GM21737 (cell line): ENCODE results near the gene CAMKK1.
"Not testable (repeated sequence)": the region's sequence is repeated elsewhere in the genome, so short reads cannot be mapped to it uniquely, and the experiment has no call there.

ENCODE experiments used
- ATAC-seq: cut with Tn5 transposase; IDR thresholded peaks from one replicate; pipeline ENCODE4 v1.9.1; 2021; ENCODE audit warnings: mild to moderate bottlenecking, moderate library complexity; ENCODE audit not compliant: unreplicated experiment

Gene CAMKK1

DNA sequence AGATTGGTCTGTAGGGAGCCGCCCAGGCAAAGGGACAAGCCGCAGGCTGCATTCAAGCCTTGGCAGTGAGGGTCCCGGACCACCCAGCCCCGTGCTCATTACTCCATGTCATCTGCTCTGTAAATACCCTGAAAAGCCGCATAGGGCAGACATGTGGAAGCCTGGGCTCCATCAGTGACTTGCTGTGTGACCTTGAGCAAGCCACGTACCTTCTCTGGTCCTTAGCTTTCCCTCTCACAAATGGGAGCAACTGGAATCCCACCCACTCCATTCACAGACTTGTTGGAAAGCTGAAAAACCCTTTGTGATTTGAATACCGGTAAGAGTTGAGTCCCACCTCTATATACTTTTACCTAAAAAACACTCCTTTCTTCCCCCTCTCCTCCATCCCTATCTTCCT is 11.9 kb downstream of the CAMKK1 start:
- no peak for ATAC-seq

DNA sequence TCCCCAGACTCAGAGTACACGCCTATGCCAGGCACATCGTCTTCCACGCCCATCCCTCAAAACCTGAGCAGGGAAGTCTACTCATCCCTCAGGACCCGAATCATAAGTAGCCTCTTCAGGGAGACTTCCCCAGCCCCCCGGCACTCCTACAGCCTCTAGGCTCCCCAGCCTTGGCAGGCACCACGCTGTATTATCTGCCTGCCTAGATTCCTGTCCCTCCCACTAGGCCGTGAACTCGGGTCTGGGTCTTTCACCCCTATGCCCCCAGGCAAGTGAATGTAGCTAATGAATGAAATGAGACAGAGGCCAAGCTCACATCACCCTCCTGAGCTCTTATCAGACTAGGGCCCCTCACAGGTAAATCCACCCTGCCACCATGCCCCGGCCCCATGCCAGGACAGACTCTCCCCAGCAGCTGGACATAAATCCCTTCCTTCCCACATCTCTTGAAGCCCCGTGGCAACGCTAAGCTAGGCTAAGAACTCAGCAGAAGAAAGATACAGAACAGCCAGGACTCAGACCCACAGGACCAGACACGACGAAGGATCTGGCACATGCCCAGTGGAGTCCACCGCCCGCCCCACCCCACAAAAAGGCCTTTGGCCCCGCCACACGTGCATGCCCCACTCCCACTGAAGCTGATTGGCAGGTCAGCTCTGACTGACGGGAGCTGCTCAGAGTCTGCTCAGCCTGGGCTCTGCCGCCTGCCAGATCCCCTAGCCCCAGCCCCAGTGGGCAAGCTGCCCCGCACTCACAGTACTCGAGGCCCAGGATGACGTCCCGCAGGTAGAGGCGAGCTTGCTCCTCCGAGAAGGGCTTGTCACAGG is 13.0 kb downstream of the CAMKK1 start:
- ATAC-seq = no peak

DNA sequence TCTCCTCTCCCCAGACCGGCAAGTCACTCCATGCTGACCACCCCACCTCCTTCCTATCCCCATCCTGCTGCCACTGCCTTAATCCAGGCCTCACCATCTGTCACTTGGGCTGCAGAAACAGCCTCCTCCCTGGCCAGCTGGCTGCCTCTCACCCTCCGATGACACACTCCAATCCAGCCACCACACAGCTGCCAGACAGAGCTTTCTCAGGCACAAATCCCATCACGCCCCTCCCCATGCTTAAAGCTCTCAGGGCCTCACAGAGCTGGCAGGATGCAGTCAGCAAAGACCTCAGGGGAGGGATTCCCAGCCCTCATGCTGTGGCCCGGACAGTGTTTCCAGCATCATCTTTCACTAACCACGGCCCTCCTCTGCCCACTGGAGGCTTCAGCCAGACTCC is 13.7 kb downstream of the CAMKK1 start:
- ATAC-seq = no peak

DNA sequence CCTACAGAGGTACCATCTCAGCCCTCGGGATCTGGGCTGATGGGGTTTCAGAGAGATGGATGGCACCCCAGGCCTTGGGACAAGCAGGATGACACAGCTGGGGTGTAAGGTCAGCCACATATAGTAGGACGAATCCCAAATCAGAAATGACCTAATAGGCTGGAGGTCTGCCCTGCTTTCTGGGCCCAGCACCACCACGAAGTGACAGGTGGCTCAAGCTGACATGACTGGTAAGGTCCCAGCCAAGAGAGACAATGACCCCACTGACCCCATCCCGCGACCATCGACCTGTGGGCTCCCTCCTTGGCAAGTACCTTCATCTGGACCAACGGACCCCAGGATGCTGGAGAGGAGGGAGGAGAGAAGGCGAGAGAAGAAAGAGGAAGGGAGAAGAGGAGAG is 15.6 kb downstream of the CAMKK1 start:
- ATAC-seq = no peak

DNA sequence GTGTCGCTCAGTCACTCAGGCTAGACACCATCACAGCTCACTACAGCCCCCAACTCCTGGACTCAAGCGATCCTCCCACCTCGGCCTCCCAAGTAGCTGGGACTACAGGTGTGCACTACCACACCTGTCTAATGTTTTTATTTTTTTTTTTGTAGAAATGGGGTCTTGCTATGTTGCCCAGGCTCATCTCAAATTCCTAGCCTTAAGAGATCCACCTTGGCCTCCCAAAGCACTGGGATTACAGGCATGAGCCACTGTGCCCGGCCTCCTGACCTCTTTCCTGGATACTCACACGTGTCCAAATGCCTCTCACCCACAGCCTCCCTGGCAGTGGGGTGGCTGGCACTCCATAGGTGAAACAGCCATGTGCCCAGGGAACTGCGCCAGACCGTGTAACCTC is 17.5 kb downstream of the CAMKK1 start:
- ATAC-seq = no peak

DNA sequence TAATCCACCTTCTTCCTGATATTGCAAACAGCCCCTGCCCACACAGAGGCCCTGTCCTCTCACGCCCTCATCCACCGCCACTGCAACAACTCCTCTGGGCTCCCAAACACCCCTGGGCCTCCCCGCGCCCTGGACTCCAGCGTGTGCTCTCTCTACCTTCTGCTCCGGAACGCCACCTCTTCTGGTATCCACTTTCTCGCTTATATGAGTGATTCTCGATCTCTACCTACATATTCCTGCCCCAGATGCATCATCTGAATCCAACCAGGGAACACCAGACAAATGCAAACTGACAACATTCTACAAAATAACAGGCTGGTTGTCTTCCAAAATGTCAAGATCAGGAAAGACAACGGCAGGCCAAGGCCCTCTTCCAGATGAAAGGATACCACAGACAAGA is 19.0 kb downstream of the CAMKK1 start:
- no peak for ATAC-seq

DNA sequence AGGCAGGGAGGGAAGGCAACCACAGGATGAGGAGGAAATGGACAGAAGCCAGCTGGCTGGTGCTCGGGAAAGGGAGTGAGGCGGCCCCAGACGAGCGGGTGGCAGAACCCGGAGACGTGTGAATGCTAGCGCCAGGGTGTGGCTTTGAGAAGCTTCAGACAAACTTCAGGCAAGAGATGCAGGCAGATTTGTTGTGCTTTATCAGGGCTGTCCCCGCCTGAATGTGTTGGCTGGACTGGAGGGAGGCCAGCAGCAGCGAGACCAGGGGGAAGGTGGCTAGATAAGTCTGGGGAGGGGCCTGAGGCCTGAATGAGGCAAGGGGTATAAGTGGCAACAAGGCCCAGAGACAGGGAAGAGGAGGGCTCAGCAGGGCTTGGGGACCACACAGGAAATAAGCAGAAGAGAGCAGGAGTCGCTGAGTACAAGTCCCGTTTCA is 22.0 kb downstream of the CAMKK1 start:
- ATAC-seq = no peak

DNA sequence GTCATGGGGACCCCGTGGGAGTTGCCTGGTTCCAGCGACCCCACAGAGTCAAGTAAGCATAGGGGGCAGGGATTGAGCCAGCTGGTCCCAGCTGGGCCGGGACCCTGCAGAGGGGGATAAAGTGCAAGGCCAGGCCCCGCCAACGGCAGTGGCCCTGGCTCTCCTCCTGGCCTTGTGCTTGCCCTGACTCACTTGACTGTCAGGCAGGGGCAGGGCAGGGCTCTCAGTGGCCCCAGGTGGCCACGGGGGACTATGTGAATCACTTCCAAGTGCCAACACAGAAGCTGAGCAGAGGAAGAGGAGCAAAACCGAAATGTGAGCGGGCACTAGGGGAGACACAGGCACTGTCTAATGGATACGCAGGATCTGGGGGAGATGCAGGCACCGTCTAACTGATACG is 25.2 kb downstream of the CAMKK1 start:
- ATAC-seq = no peak

DNA sequence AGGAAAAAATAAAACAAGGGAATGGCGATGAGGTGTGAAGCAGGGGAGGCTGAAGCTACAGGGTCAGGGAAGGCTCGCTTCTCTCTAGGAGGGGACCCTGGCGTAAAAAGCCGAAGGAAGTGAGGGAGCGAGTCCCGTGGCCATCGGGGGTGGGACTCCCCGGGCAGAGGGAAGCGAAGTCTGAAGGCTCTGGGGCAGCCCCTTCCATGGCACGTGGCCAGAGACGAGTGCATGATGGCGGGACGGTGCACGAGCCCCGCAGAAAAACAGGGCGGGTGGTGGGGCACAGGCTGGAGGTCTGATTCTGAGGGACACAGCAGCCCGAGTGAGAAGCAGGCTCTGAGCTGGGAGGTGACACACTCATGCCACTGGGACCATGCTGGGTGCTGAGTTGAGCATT is 25.7 kb downstream of the CAMKK1 start:
- ATAC-seq = no peak

DNA sequence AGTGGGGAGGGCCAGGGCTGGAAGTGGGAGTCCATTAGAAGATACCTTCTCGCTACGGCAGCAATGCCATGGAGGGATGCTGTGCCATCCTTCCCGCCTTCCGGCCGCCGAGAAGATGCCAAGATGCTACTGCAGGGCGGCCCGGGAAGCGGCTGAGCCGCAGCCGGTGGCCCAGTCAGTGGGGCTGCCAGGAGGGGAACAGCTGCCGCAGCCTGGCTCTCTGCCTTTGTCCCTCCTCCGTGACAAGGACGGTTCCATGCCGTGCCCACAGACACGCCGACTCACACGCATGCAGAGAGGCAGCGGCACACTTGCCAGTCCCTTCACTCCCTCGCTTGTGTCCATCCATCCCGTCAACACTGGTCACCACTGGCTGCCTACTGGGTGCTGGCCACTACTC is 26.6 kb downstream of the CAMKK1 start:
- ATAC-seq = no peak

DNA sequence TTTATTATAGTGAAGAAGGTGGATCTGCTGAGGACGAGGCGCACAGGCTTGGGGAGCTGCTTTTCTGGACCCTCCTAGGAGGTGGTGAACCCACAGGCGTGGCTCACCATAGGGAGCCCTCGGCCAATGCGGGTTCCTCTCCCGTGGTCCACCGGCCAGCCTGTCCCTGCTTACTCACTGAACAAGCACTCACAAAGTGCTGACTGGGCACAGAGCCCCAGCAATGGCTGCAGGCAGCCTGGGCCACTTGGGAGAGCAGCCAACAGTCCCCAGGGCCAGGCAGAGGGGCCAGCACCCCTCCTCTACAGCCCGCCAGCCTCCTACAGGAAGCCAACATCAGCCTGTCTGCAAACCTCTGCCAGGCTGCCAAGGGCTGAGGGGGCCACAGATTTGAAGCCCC is 27.7 kb downstream of the CAMKK1 start:
- ATAC-seq = no peak

DNA sequence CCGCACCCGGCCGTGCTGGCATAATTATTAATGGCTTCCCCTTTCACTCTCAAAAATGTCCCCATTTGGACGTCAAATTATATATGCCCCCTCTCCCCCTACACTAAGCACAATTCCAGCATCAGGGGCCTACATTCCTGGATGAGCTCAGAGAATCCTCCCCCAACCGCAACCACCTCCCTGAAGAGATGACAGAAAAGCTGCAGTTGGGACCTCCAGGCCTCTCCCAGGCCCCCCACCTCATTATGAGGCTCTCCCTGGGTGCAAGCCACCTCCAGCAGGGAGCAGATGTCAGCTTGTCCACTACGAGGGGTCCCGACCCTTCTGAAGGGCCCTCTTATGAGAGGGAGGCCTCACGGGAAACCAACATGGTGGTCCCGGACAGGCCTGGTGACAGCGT is 28.3 kb downstream of the CAMKK1 start:
- no peak for ATAC-seq

DNA sequence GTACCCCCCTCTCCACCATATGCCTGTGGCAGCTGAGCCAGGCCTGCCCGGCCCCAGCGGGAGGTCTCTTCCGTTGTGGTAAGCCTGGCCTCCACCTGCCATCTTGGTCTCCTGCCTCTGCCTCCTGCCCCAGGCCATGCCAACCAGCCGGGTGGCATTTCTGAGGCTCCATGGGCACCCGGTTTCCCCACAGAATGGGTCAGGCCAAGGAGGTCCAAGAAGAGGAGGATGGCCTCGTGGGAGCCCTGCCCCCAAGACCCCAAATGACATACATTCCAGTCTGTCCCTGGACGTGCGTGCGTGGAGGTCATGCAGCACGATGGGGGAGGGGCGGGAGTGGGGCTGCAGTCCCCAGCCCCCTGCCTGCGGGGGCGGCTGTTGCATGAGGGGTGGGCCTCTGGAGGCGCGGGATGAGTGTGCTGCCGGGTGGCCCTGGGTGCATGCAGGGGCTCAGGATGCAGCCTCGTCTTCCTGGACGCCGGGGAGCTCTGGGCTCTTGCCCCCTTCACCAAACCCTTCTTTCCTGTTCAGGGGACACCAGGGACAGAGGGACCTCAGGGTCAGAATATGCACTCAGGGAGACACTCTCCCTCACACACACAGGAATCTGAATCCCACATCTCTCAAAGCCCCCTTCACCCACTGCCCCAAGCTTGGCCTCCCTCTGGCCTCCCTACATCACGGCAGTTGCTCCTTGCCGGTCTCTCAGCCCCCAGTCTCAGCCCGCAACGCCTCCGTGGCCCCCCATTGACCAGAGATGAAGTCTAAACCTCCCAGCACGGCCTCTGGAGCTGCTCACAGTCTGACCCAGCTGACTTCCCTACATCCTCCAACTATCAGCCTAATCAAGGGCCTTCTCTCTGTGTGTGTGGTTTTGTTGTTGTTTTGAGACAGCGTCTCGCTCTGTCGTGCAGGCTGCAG is 30.8 kb downstream of the CAMKK1 start:
- ATAC-seq = no peak

DNA sequence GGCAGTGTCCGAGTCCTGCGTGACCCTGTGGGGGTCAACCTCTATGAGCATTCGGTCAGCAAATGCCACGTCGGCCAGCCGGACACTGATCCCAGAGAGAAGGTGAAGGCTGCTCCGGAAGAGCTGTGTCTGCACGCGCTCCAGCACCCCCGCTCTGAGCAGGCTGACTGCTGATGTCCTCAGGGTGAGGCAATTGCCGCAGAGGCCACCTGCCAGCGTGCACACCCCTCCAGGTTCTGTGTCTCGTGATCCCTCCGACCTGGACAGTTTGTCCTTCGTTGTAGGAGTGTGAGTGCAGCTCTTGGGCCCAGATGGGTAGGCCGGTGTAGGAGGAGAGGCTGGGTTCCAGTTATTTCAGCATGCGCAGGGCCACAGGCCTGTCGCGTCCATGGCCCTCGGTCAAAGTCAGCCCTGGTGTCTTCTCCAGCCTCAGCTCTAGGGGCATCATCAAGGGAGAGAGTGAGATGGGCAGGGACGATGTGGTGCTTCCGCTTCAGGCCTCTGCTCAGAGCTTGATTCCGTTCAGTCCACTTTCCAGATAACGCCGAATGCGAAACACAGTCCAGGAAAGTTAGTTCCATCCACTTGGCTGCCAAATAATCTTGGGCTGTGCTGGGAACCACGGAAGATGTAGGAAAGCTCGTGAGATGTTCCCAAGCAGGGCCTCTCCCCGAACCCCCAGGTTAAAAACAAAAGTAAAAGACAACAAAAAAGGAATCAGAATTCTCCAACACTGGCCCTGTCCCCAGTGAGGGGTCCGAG is 31.7 kb downstream of the CAMKK1 start:
- no peak for ATAC-seq

DNA sequence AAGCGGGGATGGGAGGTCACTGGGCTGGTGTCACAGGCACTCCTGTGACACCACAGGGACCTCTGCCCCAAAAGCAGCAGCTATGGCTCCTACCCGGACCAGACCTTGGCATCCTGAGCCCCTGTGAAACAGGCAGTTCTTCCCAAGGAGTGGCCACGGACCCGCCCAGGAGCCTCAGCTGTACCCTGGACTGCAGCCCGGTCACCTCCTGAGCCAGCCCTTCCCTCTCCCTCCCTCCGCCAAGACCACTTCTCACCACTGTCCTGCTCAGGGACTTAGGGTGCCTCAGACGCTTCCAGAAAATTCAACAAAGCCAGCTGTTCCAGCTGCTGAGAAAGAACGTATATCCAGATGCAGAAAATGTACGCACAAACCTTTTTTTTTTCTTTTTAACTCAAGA is 32.9 kb downstream of the CAMKK1 start:
- ATAC-seq = no peak

DNA sequence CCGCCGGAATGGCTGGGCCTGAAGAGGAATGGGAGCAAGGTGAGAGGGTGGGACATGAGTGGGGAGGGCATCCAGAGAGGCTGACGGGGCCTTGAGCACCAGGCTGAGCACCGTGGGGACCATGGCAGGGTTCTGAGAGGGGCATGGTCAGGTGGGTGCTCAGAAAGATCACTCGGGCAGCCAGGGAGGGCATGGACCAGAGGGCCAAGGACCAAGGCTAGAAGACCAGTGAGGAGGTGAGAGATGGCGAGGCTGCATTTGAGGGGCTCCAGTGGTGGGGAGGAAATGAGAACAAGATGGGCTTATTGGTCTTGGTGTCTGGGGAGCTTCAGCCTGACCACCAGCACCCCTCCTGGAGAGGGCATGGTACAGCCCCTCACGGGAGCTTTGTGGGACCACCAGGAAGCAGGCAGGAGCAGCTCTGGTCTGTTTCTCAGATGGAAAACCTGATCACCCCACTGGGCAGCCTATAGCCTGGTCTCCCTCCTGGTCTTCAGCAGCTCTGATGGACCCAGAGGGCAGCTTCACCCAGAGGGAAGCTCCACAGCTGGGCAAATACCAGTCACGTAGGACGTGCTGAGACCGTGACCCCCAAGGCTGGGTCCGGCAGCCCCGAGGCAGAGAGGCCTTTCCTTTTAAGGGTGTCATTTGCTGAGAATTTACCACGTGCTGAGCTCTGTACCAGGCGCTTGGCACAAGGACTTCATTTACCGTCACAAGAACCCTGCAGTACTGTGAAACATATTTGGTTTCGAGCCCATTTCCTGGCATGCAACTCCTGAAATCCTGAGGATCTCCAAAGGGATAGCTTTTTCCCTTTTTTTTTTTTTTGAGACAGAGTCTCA is 35.4 kb downstream of the CAMKK1 start:
- no peak for ATAC-seq

DNA sequence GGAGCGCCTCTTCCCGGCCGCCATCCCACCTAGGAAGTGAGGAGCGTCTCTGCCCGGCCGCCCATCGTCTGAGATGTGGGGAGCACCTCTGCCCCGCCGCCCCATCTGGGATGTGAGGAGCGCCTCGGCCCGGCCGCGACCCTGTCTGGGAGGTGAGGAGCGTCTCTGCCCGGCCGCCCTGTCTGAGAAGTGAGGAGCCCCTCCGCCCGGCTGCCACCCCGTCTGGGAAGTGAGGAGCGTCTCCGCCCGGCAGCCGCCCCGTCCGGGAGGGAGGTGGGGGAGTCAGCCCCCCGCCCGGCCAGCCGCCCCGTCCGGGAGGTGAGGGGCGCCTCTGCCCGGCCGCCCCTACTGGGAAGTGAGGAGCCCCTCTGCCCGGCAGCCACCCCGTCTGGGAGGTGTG is 38.6 kb downstream of the CAMKK1 start:
- not testable (repeated sequence) for ATAC-seq

DNA sequence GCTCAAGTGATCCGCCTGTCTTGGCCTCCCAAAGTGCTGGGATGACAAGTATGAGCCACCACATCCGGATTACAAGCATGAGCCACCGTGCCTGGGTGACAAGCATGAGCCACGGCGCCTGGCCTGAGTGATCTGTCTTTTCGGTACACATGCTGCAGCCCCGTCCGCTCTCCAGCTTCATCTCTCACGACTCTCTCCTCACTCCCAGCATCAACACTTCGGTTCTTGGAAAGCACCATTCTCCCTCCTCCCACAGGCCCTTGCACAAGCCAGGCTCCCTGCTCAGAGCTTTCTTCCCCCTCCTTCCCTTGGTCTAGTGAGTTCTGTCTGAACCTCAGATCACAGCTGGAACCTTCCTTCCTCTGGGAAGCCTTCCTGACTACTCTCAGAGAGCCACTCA is 40.3 kb downstream of the CAMKK1 start:
- no peak for ATAC-seq

DNA sequence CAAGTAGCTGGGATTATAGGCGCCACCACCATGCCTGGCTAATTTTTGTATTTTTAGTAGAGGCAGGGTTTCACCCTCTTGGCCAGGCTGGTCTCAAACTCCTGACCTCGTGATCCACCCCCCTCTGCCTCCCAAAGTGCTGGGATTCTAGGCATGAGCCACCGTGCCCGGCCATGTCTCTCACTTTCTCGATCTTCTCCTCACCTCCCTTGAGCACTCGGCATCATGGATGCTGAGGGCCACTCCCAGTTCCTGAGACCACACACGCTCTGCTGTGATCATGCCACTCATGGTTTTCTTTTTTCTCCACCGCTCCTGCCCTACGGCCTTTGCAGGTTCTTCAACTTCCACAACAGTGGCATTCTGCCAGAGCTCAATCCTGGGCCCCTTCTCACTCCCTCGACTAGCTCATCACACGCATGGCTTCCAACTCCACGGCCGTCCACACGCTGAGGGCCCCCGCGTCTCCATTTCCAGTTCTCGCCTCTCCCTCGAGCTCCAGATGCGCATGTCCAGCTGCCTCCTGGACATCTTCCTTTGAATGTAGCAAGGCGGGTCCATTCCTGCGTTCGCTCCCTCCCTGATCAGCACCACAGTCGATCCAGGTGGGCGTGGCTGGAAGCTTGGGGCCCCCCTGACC is 41.3 kb downstream of the CAMKK1 start:
- ATAC-seq = no peak
